IPS-18c (cell line): ENCODE measurements around the gene CCDC81.
"Not testable (repeated sequence)": the region's sequence is repeated elsewhere in the genome, so short reads cannot be mapped to it uniquely, and the experiment has no call there.

Source experiments
- H3K4me3 ChIP-seq: 2 replicates; pipeline ENCODE4 v1.7.0; 2013; ENCODE audit warnings: low read depth, mild to moderate bottlenecking, low read length, moderate library complexity; ENCODE audit not compliant: insufficient read depth
- H3K9me3 ChIP-seq: one replicate; pipeline ENCODE4 v1.6.1; 2013; ENCODE audit warnings: mild to moderate bottlenecking, low read length, moderate library complexity; ENCODE audit not compliant: control insufficient read depth, insufficient read depth

The CCDC81 gene

DNA sequence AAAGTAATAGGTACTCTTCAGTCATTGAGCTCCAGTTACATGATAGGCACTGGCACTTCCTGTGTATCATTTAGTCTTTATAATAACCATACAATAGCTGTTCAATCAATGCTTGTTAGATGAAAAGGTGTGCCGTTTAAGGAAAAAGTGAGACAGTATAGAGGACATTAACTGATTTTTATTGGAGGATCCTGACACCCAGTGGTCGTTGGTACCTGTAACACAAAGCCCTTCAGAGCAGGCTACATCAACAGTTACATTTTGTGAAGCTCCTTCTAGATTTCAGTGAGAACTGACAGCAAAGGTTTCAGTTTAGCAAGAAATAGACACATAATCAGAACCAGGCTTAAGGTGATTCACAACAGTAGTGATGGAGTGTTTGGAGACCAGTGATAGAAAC, 44.2 kb downstream of the CCDC81 start:
- Histone ChIP-seq H3K9me3 (no peaks in the 10 kb centered on the region), H3K4me3 (no peak overlapping the region)

DNA sequence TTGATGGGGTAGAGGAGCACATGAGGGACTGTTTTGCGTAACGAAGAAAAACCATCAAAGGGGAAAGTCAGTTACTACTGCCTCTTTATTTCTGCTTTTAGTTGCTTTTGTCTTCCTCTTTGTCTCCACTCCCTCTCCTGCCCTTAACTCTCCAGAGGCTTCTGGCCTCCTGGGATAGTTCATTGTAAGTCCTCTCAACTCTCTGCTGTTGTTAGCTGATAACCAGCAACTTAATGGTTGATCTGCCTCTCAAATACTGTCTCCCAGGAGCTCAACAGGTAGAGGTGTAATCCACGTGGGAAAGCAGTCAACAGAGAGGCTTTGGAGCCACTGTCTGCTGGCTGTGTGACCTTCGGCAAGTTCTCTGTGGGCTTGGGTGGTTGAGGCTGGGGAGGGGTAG, 47.3 kb downstream of the CCDC81 start:
- Histone ChIP-seq H3K4me3 (no peak overlapping the region), H3K9me3 (no peaks in the 10 kb centered on the region)

DNA sequence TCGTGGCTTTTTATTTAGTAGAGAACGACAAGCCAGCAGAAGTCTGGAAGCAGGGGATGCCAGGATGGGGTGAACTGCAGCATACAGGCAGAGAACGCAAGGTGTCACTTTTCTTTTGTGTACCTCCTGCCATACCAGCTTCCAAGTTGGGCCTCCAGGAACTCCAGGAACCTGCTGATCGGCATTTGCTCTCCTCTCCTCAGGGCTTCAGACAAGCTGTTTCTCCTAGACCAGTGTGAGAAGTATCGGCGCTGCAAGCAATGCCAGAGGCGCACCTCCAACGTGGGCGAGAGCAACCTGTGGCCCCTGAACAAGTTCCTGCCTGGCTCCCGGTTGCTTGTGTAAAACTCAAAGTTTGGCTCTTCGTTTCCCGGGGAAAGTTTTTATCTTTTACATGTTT, 47.7 kb downstream of the CCDC81 start:
- Histone ChIP-seq H3K4me3 (no peak overlapping the region), H3K9me3 (no peaks in the 10 kb centered on the region)

DNA sequence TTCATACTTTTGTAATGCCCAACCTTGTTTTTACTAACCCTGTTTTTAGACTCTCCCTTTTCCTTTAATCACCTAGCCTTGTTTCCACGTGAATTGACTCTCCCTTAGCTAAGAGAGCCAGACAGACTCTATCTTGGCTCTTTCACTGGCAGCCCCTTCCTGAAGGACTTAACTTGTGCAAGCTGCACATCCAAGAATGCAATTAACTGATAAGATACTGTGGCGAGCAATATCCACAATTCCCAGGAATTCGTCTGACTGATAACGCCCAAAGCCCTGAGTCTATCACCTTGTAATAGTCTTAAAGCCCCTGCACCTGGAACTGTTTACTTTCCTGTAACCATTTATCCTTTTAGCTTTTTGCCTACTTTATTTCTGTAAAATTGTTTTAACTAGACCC, 48.8 kb downstream of the CCDC81 start:
- not testable (repeated sequence) for H3K4me3 ChIP-seq, H3K9me3 ChIP-seq

DNA sequence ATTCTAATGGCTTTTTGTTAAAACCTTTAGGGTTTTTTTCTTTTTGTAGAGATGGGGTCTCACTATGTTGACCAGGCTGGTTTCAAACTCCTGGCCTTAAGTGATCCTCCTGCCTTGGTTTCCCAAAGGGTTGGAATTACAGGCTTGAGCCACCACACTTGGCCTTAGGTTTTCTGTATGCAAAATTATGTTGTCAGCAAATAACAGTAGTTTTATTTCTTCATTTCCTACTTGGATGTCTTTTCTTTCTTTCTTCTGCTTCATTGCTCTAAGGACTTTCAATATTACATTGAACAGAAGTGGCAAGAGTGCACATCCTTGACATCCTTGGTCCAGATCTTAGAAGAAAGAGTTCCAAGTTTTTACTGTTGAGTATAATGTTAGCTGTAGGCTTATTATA, 52.8 kb downstream of the CCDC81 start:
- Histone ChIP-seq H3K4me3 (no peak overlapping the region), H3K9me3 (no peaks in the 10 kb centered on the region)

DNA sequence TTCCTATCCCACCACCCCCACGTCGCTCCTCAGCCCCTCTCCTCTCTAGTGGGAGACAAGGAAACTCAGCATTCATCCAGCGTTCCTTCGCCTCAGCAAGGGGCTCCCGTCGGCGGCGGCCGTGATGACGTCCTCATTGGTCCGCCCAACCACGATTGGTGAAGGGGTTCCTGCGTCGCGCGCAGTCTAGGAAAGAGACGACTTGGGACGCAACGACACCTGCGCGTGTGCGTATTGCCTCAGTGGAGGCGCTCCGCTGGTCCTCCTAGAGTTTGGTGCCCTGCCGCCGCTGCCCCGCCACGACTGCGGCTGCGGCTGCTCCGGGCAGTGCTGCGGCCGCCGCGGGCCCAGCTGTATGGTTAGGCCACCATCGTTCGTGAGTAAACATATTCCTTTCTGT, 56.6 kb downstream of the CCDC81 start:
- peaks cover 3% of the 10 kb centered on the region for H3K9me3 ChIP-seq
- H3K4me3 ChIP-seq, result no peak overlapping the region

DNA sequence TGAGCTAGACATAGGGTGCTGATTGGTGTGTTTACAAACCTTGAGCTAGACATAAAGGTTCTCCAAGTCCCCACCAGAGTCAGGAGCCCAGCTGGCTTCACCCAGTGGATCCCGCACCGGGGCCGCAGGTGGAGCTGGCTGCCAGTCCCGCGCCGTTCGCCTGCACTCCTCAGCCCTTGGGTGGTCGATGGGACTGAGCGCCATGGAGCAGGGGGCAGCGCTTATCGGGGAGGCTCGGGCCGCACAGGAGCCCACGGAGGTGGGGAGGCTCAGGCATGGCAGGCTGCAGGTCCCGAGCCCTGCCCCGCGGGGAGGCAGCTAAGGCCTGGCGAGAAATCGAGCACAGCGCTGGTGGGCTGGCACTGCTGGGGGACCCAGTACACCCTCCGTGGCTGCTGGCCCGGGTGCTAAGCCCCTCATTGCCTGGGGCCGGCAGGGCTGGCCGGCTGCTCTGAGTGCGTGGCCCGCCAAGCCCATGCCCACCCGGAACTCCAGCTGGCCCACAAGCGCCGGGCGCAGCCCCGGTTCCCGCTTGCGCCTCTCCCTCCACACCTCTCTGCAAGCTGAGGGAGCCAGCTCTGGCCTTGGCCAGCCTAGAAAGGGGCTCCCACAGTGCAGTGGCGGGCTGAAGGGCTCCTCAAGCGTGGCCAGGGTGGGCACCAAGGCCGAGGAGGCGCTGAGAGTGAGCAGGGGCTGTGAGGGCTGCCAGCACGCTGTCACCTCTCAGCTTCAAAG, 58.8 kb downstream of the CCDC81 start:
- not testable (repeated sequence) for H3K4me3 ChIP-seq, H3K9me3 ChIP-seq

DNA sequence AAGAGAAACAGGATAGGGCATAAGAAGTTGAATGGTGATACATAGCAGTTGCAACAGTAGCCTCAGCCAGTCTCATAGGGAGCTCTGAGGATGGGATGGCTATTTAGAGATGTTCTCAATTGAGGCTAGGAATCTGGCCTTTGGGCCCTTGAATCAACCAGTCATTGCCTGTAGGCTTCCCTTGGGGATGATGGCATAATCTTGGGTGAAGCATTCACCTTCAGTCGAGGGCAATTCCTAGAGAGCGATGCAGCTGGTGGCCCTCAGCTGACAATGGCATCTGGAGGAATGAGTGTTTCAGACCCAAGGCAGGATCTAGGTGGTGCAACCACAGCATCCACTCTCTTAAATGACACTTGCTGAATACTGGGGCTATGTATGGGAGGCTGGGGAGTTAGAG, 61.0 kb downstream of the CCDC81 start:
- peaks cover 3% of the 10 kb centered on the region for H3K9me3 ChIP-seq
- no peak overlapping the region for H3K4me3 ChIP-seq

DNA sequence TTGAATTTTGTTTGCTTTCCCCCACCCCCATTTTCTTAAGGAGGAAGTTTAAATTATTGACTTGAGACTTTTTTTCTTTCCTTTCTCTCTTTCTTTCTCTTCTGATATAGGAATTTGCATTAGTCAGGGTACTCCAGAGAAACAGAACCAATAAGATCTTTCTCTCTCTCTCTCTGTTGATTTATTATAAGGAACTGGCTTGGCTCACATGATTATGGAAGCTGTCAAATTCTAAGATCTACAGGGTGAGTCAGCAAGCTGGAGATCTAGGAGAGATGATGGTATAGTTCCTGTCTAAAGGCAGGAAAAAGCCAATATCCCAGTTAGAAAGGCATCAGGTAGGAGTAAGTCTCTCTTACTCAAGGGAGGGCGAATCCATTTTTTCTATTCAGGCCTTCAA, 64.0 kb downstream of the CCDC81 start:
- Histone ChIP-seq H3K9me3 (no peaks in the 10 kb centered on the region), H3K4me3 (no peak overlapping the region)

DNA sequence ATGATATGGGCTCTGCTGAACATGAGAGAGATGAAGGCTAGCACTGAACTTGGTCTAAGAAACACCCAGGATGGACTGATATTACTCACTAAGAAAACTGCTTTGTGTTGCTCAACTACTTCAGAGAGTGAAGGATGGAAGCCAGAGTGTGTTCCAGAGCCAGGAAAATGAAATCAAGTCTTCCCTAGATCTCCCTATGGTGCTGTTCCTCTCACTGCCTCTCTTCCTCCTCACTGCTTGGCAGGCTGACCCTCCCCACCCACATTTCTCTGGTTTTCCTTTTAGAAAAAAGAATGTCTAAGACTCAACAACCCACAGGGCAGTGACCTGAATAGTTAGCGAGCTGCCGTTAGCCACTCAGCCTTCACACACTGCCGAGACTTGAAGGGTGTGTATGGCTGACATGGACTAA, 65.6 kb downstream of the CCDC81 start:
- no peaks in the 10 kb centered on the region for H3K9me3 ChIP-seq
- no peak overlapping the region for H3K4me3 ChIP-seq

DNA sequence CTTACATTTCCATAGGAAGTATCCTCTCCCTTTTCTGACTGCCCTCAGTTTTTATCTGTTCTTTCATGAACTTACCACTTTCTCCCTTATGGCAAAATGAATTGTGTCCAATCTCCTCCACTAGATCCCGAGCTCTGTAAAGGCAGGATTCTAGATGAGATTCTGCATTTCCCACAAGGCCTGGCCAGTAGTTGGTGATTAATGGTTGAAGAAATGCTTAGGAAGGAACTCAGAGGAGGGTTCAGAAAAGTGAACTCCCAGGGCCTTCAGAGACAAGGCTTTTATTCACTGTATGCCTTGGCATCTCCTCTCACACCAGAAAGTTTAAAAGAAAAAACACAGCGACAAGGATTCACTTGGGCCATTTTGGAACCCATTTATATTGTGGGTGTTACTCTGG, 66.2 kb downstream of the CCDC81 start:
- Histone ChIP-seq H3K4me3 (no peak overlapping the region), H3K9me3 (no peaks in the 10 kb centered on the region)

DNA sequence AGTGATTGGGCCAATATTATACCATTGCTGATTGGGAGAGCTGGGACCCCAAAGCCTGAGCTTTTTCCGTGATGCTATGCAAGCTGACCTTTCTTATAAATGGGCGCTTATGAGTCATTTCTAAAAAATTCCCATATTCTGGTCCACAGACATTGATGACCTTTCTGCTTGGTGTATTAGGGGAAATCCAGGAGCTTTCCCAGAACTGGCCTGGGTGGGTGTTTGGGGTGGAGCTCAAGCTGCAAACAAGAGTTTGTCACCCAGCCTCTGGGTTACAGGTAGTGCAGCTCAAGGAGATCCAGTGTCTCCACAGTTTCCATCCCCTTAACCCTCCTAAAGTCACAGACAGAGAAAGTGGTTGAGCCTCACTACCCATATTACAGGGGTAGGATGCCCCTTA, 67.7 kb downstream of the CCDC81 start:
- Histone ChIP-seq H3K9me3 (no peaks in the 10 kb centered on the region), H3K4me3 (no peak overlapping the region)

DNA sequence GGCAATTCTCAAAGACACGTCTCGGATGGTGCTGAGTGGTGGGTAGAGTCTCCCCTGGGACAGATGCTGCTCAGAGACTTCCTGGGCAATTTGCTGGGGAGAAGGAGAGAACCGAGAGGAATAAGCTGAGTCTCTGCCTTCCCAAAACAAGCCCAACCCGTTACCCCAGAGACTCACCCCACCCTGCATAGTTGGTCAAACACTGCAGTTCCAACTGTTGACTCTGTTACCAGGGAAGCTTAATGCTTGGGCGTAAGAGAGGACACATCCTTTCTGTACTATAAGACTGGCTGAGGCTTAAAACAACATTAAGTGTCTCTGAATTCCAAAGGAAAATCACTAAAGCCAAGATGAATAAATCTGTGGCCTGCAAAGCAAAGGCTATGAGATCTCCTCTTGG, 68.1 kb downstream of the CCDC81 start:
- H3K9me3 ChIP-seq, result no peaks in the 10 kb centered on the region
- no peak overlapping the region for H3K4me3 ChIP-seq

DNA sequence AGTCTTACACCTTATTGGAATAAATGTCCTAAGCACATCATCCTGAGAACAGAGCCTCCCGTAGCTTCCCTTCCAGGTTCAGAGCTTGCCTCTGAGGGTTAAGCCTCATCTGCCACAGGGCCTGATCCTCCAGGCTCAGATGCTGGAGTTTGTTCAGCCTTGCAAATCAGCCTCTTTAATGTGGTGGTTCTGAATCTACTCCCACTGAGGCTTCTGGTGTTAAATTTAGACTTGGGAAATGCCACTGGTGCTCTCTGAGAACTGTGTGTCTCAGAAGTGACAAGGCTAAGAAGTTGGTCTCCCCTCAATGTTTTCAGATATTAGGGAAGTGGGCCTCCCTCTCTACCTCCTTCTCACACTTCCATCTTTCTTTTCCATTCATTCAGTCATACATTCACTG, 68.7 kb downstream of the CCDC81 start:
- Histone ChIP-seq H3K9me3 (no peaks in the 10 kb centered on the region), H3K4me3 (no peak overlapping the region)

DNA sequence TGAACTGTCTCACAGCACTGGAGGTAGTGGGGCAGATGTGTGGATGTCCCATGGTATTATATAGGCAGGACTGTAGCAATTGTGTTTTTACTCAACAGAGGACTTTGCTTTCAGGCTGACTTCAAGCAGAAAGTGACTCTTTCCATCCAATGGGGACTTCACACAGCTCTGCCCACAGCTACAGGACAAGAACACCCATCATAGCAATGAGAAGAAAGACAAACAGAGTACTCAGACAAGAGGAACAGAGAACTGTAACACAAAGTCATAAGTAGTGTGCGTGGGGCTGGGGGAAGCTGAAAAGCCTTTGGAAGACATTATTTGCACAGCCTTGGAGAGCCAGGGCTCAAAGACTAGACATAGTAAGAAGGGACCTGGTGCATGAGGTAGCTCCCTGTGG, 70.3 kb downstream of the CCDC81 start:
- Histone ChIP-seq H3K4me3 (no peak overlapping the region), H3K9me3 (no peaks in the 10 kb centered on the region)

DNA sequence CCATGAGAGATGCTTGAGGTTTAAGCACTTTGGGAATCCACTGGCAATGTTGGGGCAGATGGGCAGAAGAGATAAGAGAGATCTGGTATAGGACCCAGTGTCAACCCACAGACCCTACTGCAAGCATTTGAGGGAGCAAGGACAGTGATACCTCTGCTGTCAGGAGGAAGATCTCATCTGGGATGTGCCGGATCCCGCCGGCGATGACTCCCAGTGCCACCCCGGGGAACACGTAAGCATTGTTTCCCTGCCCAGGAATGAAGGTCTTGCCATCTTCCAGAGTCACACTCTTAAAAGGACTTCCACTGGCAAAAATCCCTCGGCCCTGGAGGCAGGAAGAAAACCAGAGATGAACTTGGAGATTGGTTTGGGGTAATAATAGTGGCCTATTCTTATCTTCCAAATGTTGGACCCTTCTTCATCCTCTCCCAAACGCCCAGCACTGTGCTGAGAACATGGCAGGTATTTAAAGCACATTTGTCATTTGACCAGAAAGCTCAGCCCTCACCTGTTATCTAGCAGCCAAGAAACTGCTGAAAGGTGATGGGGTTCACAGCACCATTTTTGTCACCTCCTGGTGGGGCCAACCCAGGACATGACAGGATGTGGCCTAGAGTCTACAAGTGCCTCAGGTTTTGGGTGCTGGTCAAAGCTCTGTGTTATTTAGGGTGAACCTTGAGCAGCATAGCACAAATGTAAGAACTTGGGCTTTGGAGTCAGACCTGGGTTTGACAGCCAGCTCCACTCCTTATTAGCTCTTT, 71.7 kb downstream of the CCDC81 start:
- Histone ChIP-seq H3K9me3 (no peaks in the 10 kb centered on the region), H3K4me3 (no peak overlapping the region)

DNA sequence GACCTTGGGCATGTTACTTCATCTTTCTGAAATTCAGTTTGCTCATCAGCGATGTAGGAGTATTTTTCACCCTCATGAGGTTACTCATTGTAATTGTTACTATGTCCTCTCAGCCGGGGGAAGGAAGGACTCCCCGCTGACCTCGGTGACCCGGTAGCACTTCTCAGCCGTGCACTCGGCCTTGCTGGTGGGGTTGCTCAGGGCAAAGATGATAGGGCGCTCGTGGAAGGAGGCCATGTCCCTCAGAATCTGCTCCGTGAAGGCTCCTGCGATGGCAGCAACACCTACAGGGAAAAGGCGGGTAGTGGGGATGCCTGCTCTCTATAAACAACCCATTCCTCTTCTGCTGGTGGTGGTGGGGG, 72.2 kb downstream of the CCDC81 start:
- Histone ChIP-seq H3K4me3 (no peak overlapping the region), H3K9me3 (no peaks in the 10 kb centered on the region)

DNA sequence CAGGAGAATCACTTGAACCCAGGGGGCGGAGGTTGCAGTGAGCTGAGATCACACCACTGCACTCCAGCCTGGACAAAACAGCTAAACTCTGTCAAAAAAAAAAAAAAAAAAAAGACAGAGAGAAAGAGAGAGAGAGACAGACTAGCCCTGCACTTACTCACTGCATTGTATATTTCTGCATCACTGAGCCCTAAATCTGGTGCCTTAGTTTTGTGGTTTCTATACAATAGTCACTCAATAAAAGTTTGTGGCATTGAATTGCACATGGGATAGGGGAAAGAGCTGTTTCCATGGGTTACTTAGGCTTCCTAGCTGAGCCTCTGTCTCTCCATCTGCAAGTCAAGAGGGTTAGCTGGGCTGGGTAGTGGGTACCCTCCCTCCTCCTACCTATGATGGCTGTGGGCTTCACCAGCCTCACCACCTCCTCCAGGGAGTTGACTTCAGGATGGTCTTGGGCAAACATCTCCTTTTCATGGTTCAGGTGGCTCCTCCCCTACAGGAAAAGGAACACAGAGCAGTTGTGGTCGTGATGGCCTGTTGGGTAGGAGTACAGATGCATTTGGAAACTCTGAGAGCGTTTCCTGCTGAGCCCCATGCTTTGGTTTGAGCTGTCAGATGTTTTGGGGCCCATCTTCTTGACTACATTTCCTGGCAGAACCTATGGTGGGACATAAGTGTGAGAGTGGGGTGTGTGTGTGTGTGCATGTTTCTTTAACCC, 73.2 kb downstream of the CCDC81 start:
- H3K4me3 ChIP-seq, result no peak overlapping the region
- no peaks in the 10 kb centered on the region for H3K9me3 ChIP-seq
